Vagina (tissue), 2 donors: Measurements from ENCODE around the gene CYP19A1.
"Not testable (repeated sequence)": the region's sequence is repeated elsewhere in the genome, so short reads cannot be mapped to it uniquely, and the experiment has no call there.

ENCODE experiments used
- POLR2A ChIP-seq, 2 donors: fragments of 450-650 bp; IDR thresholded peaks; one replicate each; pipeline ENCODE4 v1.6.1; 2017; ENCODE audit warnings: antibody characterized with exemption in 2 of 2, mild to moderate bottlenecking in 2 of 2, moderate library complexity in 2 of 2
- POLR2AphosphoS5 ChIP-seq, 2 donors: sonication (generic); formaldehyde crosslinking; IDR thresholded peaks; one replicate each; pipeline ENCODE4 v1.9.0; 2017; ENCODE audit warnings: antibody characterized with exemption in 2 of 2, mild to moderate bottlenecking in 2 of 2, low read depth in 1 of 2; ENCODE audit not compliant: insufficient read depth in 1 of 2
- TF ChIP-seq, protein P1 (sequence below), 3 experiments: fragments of 450-650 bp in 2 of 3; fragments of 200-600 bp in 1 of 3; sonication (generic) in 1 of 3; IDR thresholded peaks; one replicate each; pipeline ENCODE4 v1.5.1; 2017 to 2019; ENCODE audit warnings: antibody characterized with exemption in 3 of 3, mild to moderate bottlenecking in 2 of 3, moderate library complexity in 2 of 3

GRCh38 chr15:51261113-51261512 is 77.3 kb downstream of the CYP19A1 start:
- TF ChIP-seq, protein P1, sequence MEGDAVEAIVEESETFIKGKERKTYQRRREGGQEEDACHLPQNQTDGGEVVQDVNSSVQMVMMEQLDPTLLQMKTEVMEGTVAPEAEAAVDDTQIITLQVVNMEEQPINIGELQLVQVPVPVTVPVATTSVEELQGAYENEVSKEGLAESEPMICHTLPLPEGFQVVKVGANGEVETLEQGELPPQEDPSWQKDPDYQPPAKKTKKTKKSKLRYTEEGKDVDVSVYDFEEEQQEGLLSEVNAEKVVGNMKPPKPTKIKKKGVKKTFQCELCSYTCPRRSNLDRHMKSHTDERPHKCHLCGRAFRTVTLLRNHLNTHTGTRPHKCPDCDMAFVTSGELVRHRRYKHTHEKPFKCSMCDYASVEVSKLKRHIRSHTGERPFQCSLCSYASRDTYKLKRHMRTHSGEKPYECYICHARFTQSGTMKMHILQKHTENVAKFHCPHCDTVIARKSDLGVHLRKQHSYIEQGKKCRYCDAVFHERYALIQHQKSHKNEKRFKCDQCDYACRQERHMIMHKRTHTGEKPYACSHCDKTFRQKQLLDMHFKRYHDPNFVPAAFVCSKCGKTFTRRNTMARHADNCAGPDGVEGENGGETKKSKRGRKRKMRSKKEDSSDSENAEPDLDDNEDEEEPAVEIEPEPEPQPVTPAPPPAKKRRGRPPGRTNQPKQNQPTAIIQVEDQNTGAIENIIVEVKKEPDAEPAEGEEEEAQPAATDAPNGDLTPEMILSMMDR (IDR thresholded peaks at IDR 0.05) = not testable (repeated sequence)
- TF ChIP-seq POLR2A (IDR thresholded peaks at IDR 0.05); POLR2AphosphoS5 (IDR thresholded peaks at IDR 0.05; ENCODE audit: insufficient read depth in 1 of 2, low read depth in 1 of 2): not testable (repeated sequence)
